Chondrocyte (in vitro differentiated cells): ENCODE measurements around the gene AP1S1. TPM values are rescaled to one million over a fixed set of nuclear protein-coding genes. Genes with fewer than 3 reads are reported as not detected.
"Not testable (repeated sequence)": the region's sequence is repeated elsewhere in the genome, so short reads cannot be mapped to it uniquely, and the experiment has no call there.

ENCODE experiments used
- DNase-seq: peaks from one replicate; pipeline ENCODE4 v3.0.0; 2021; ENCODE audit warnings: mixed read lengths, low spot score
- H3K27ac Mint-ChIP-seq: one replicate; pipeline ENCODE4 v1.8.0; 2021; ENCODE audit warnings: mild to moderate bottlenecking, moderate library complexity, mixed read lengths; ENCODE audit not compliant: unreplicated experiment
- H3K27me3 Mint-ChIP-seq: 2 replicates; pipeline ENCODE4 v1.8.0; 2021; ENCODE audit warnings: low read depth, mixed read lengths
- H3K36me3 Mint-ChIP-seq: 2 replicates; pipeline ENCODE4 v1.8.0; 2021; ENCODE audit warnings: low read depth, mixed read lengths
- H3K4me1 Mint-ChIP-seq: 2 replicates; pipeline ENCODE4 v1.8.0; 2021; ENCODE audit warnings: low read depth, mild to moderate bottlenecking, mixed read lengths
- H3K4me3 Mint-ChIP-seq: one replicate; pipeline ENCODE4 v1.8.0; 2021; ENCODE audit warnings: mild to moderate bottlenecking, moderate library complexity, mixed read lengths; ENCODE audit not compliant: unreplicated experiment
- H3K9me3 Mint-ChIP-seq: 2 replicates; pipeline ENCODE4 v1.8.0; 2021; ENCODE audit warnings: low read depth, mixed read lengths
- total RNA-seq: library from RNA; stranded (reverse); gene quantifications from 3 replicates; pipeline ENCODE4 v1.2.1, GENCODE V29; 2021
- TF ChIP-seq, protein P1 (sequence below): fragments of 200-600 bp; sonication (generic); IDR thresholded peaks from 2 replicates; pipeline ENCODE4 v1.5.0; 2021; ENCODE audit warnings: antibody characterized with exemption, mild to moderate bottlenecking, moderate library complexity

The AP1S1 gene
- total RNA-seq, 1 donor from 2014 or later: 60.4 TPM

DNA sequence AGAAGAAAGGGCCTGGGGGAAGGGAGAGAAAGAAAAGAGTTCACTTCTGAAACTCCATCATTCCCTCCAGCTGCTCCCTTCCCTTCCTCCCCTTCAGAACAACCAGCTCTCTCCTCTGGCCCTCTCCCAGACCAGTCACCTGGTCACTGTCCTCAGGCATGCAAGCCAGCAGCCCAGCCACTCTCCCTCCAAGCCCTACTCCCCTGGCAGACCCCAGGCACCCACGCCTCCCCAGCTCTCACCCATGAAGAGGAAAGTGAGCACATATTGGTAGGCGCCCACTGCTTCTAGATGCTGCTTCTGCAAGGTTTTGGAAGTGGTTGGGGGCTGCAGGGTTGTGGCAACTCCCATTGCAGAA is 46.2 kb downstream of the AP1S1 start:
- Mint-ChIP-seq H3K36me3 (no peaks in the 10 kb centered on the region), H3K4me1 (peaks cover 3% of the 10 kb centered on the region), H3K4me3 (no peak overlapping the region), H3K27ac (no peak overlapping the region), H3K9me3 (no peaks in the 10 kb centered on the region), H3K27me3 (peaks cover 15% of the 10 kb centered on the region)
- TF ChIP-seq, protein P1, sequence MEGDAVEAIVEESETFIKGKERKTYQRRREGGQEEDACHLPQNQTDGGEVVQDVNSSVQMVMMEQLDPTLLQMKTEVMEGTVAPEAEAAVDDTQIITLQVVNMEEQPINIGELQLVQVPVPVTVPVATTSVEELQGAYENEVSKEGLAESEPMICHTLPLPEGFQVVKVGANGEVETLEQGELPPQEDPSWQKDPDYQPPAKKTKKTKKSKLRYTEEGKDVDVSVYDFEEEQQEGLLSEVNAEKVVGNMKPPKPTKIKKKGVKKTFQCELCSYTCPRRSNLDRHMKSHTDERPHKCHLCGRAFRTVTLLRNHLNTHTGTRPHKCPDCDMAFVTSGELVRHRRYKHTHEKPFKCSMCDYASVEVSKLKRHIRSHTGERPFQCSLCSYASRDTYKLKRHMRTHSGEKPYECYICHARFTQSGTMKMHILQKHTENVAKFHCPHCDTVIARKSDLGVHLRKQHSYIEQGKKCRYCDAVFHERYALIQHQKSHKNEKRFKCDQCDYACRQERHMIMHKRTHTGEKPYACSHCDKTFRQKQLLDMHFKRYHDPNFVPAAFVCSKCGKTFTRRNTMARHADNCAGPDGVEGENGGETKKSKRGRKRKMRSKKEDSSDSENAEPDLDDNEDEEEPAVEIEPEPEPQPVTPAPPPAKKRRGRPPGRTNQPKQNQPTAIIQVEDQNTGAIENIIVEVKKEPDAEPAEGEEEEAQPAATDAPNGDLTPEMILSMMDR: no peak
- no peak for DNase-seq

DNA sequence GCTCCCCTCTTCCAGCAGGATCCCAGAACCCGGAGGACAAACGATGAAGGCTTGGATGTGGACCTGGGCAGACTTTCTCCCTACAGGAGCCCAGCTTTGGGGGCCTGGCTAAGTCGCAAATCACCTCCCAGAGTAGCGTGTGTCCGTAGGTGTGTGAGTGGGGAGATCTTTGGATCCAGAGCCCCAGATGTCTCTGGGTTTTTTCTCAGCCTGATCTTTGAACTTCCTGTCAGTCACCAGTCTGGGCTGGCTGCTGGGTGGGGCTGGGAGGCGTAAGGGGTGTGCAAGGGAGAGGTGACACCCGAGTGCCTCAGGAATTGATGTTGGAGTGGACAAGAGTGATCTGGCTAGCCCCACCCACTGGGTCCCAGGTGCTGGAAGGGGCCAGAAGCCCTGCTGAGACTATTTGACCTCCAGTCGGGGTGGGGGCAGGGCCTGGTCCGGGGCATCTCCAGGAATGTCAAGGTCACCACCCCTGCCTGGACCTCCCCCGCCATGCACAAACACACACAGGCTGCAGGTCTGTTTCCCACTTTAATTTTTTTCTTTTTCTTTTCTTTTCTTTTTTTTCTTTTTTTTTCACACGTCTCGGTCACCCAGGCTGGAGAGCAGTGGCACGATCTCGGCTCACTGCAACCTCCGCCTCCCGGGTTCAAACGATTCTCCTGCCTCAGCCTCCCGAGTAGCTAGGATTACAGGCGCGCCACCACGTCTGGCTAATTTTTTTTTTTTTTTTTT is 46.8 kb downstream of the AP1S1 start, which contains the start of gene MOGAT3:
Gene MOGAT3, minus strand, starts transcription at position 175 of the 738 bp plus-strand sequence. CDS start 182 bp downstream, outside the sequence.
- DNase-seq: no peak
- peaks cover 15% of the 10 kb centered on the region for H3K27me3 Mint-ChIP-seq
- H3K4me3 Mint-ChIP-seq: no peak within 1 kb of the TSS
- TF ChIP-seq, protein P1: no peak
- peaks cover 3% of the 10 kb centered on the region for H3K36me3 Mint-ChIP-seq
- peaks cover 3% of the 10 kb centered on the region for H3K4me1 Mint-ChIP-seq
- H3K9me3 Mint-ChIP-seq: no peaks in the 10 kb centered on the region
- no peak within 1 kb of the TSS for H3K27ac Mint-ChIP-seq

DNA sequence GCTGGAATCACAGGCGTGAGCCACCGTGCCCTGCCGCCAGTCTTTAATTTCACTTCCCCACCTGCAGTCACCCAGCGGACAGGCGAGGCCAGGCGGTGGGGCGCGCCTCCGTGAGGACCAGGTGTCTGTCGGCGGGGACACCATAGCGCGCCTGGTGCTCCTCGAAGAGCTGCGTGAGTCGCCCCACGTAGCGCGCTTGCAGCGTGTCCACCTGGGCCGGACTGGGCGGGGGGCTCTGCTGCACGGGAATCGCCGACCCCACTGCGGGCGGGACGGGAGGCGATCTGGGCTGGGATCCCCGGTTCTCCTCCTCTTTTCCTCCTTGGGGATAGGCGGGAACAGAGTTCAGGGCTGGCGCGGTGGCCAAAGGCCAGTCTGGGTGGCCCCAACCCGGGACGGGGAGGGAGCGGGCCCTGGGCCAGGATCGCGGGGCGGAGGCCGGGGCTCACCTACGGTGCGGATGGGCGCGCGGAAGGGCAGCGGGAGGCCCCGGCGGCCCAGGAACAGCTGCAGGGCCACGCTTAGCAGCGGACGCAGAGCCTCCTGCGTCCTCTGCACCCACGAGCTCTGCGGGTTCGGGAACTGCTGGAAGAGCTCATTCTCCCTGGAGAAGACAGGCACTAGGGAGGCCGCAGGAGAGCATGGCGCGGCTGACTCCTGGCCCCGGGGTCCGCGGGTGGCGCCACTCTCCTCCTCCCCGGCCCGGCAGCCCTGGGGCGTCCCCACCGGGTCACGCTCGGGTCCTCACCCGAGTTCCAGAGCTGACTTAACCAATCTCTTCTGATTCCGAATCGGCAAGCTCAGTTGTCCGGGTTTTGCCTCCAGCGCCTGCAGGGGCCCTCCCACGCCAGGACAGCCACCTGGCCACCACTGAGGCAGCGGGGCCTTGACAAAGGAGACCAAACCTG is 47.7 kb downstream of the AP1S1 start:
- Mint-ChIP-seq H3K9me3 (no peaks in the 10 kb centered on the region), H3K4me1 (peaks cover 3% of the 10 kb centered on the region), H3K27me3 (peaks cover 15% of the 10 kb centered on the region), H3K27ac (no peak overlapping the region), H3K36me3 (peaks cover 10% of the 10 kb centered on the region), H3K4me3 (no peak overlapping the region)
- TF ChIP-seq, protein P1: no peak
- no peak for DNase-seq

DNA sequence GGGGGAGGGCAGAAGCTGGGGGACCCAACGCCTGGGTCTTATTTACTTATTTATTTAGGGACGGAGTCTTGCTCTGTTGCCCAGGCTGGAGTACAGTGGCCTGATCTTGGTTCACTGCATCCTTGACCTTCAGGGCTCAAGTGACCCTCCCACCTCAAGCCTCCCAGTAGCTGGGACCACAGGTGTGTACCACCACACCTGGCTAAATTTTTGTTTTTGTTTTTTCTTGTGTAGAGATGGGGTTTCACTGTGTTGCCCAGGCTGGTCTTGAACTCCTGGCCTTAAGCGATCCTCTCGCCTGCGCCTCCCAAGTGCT is 48.3 kb downstream of the AP1S1 start:
- H3K27ac Mint-ChIP-seq: no peak overlapping the region
- H3K4me3 Mint-ChIP-seq: no peak overlapping the region
- no peaks in the 10 kb centered on the region for H3K9me3 Mint-ChIP-seq
- H3K36me3 Mint-ChIP-seq: peaks cover 10% of the 10 kb centered on the region
- peaks cover 3% of the 10 kb centered on the region for H3K4me1 Mint-ChIP-seq
- no peak for DNase-seq
- TF ChIP-seq, protein P1: no peak
- H3K27me3 Mint-ChIP-seq: peaks cover 15% of the 10 kb centered on the region

DNA sequence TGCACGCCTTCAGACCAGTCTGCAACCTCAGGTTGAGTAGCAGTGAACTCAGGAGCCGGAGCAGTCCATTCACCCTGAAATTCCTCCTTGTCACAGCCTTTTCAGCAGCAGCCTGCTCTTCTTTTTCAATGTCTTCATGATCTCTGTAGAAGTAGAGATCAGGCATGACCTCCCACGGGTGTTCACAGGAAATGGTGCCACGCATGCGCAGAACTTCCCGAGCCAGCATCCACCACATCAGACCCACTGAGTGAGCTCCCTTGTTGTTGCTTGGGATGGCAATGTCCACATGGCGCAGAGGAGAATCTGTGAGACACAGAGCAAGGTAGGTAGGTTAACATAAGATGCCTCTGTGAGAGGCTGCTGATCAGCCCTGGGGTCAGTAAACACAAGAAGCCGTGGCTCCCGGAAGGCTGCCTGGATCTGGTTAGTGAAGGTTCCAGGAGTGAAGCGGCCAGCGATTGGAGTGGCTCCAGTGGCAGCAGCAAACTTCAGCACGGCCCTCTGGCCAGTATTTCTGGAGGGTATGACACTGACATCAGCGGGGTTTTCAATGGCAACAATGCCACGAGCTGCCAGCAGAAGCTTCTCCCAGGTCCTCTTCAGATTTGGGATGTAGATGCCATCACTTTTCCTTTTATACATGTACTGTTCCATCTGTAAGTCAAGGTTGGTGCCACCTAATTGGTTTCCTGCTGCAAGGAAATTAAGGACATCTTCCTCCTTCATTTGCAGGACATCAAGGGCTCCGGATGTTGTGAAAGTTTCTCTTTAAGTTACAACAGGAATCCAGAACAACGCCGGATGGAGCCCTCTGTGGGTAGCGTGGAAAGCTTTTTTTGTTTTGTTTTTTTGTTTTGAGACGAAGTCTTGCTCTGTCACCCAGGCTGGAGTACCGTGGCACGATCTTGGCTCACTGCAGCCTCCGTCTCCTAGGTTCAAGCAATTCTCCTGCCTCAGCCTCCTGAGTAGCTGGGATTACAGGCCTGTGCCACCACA is 49.8 kb downstream of the AP1S1 start:
- not testable (repeated sequence) for H3K4me1 Mint-ChIP-seq, DNase-seq, H3K27ac Mint-ChIP-seq, H3K9me3 Mint-ChIP-seq, H3K4me3 Mint-ChIP-seq
- peaks cover 15% of the 10 kb centered on the region for H3K27me3 Mint-ChIP-seq
- H3K36me3 Mint-ChIP-seq: peaks cover 17% of the 10 kb centered on the region
